Astrocyte of the cerebellum (primary cell): ENCODE measurements around the gene ATP13A1.

Experiments used
- DNase-seq: peaks from one replicate; pipeline ENCODE4 v3.0.0-alpha.2; 2011; ENCODE audit warnings: low read depth
- H3K4me3 ChIP-seq: 2 replicates; pipeline ENCODE4 v1.5.1; 2011; ENCODE audit warnings: mild to moderate bottlenecking, low read depth, low read length, moderate library complexity
- CTCF ChIP-seq: IDR thresholded peaks from 2 replicates; pipeline ENCODE4 v1.5.1; 2012; ENCODE audit warnings: low read length, low read depth, moderate library complexity, mild to moderate bottlenecking; ENCODE audit errors: missing control alignments
- in situ Hi-C: cut with HindIII; loops from 2 replicates; pipeline ENCODE4 v1.10.0; 2017; ENCODE audit warnings: low sequenced_read_pairs

The ATP13A1 gene

GRCh38 chr19:19662871-19663255 lies 613 bp downstream of the ATP13A1 start:
- TF ChIP-seq CTCF: no peak
- no peak for DNase-seq
- H3K4me3 ChIP-seq: peak overlapping the region; percentile 92
- in situ Hi-C loops: no loop called here

GRCh38 chr19:19662344-19662743 lies 1.1 kb downstream of the ATP13A1 start:
- TF ChIP-seq CTCF: no peak
- DNase-seq: no peak
- in situ Hi-C loops: no loop called here
- peak overlapping the region; percentile 92 for H3K4me3 ChIP-seq

GRCh38 chr19:19661675-19662251 lies 1.7 kb downstream of the ATP13A1 start:
- DNase-seq: no peak
- in situ Hi-C loops: no loop called here
- H3K4me3 ChIP-seq: no peak overlapping the region
- TF ChIP-seq CTCF: no peak

GRCh38 chr19:19661141-19661674 lies 2.3 kb downstream of the ATP13A1 start:
- H3K4me3 ChIP-seq: no peak overlapping the region
- no peak for TF ChIP-seq CTCF
- in situ Hi-C loops: no loop called here
- no peak for DNase-seq

- DNase-seq: no peak
- TF ChIP-seq CTCF: no peak
- no peak overlapping the region for H3K4me3 ChIP-seq
- in situ Hi-C loops: no loop called here
Observed at GRCh38 chr19:19659646-19660245, 3.7 kb downstream of the ATP13A1 start.

- no peak for DNase-seq
- H3K4me3 ChIP-seq: no peak overlapping the region
- no peak for TF ChIP-seq CTCF
- in situ Hi-C loops: no loop called here
Observed at GRCh38 chr19:19657397-19657783, 6.1 kb downstream of the ATP13A1 start.
